LoVo (cell line): ENCODE measurements around the gene C14orf132.
A peak's percentile ranks its signal among the peaks of the same experiment; 100 is the strongest.
"Not testable (repeated sequence)": the region's sequence is repeated elsewhere in the genome, so short reads cannot be mapped to it uniquely, and the experiment has no call there.

Experiments used
- DNase-seq: peaks from one replicate; pipeline ENCODE4 v3.0.0-alpha.2; 2016; ENCODE audit warnings: low spot score

C14orf132 gene

DNA sequence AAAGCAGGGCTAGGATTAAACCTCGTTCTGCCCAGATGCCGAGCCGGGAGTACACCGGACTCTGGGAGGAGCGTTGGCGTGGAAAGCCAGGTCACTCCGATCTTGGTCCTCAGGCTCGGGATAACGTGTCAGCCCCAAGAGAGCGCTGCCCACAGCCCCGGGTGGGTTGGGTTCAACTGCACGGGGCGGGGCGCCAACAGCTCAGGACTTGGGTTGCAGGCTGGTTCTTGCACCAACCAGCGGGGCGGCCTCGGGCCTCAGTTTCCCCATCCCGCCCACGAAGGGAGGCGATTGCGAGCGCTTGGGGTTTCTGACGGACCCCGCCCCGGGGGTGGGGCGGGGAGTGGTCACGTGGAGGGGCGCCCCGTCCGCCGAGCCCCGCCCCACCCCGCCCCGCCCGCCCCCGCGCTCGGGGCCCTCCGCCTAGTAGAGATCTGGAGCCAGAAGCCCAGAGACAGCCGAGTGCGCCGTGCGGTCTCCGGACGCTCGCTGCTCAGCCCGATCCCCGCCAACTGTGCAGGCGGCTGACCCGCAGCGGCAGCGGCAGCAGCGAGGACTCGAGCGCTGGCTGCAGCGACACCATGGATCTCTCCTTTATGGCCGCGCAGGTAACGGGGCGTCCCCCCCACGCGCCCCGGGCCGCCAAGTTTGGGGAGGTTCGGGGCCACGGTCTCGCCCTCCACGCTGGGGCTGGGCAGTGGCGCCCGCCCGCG lies at the start of gene C14orf132:
TSS of gene C14orf132 (plus strand) at position 443 of the 713 bp plus-strand sequence. CDS start at position 582, 139 bp downstream.
- peak; percentile 58 for DNase-seq

DNA sequence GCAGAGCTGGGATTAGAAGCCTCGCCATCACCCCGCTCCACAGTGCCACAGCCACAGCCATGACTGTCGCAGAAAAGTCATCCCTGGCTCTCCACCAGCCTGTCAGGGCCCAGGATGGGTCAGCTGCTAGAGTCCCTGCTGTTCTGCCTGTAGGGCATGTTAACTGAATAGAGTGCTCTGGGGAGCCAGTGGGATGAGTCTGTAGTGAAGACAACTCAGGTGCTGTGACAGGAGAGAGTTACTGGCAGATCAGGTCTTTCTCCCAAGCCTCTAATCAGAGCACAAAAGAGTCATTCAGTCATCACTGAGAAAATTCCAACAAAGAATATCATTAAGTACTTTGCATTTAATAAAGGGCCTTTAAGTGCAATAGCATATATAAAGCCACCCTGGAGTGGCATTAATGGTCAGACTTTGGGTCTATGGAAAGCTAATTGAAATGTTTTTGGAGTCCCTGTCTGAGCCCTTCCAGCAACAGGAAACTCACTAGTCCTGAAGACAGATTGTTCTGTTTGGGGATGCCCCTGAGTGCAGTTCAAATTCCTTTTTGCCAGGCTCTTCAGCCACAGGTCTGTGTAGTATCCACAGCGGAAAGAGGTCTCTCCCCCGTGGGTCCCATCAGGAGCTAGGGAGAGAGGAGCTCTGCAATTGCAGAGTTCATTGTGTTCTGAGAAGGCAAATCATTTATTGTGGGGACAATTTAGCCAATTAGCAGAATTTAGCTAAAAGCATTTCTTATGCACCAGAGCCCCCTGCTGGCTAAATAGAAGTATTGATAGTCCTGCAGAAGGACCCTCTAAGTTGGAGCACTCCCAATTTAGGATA lies 45.2 kb upstream of the C14orf132 start:
- DNase-seq, result peak; percentile 58

DNA sequence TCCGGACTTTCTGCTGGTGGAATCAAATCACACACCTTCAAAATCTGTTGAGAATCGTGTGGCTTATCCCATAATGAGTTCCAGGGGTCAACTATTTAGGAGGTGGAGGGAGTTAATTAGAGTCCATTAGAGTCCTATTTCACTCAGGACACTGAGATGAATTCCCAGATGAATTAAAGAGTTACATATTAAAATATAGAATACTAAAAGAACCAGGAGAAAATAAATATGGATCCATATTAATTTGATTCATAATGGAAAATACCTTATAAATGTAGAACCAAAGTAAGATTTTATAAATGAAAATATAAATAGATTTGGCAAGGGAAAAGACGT lies 44.6 kb upstream of the C14orf132 start:
- DNase-seq, result no peak

DNA sequence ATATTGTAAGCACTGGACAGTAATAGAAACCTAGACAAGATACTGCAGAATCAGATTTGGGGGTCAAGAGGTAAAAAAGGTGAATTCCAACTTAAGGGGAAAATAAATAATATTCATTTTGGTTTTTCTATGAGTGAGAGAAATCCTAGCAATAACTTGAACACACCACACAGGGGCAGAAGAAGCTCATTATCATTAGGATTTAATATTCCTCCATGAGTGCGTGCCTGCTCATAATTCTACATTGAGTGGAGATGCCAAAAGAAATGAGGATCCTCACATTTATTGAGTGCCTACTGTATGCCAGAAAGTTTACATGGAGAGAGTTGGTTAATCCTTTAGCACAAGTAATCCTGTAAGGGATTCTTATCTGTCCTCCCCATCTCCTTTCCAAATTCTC lies 40.5 kb upstream of the C14orf132 start:
- DNase-seq, result peak; percentile 6

DNA sequence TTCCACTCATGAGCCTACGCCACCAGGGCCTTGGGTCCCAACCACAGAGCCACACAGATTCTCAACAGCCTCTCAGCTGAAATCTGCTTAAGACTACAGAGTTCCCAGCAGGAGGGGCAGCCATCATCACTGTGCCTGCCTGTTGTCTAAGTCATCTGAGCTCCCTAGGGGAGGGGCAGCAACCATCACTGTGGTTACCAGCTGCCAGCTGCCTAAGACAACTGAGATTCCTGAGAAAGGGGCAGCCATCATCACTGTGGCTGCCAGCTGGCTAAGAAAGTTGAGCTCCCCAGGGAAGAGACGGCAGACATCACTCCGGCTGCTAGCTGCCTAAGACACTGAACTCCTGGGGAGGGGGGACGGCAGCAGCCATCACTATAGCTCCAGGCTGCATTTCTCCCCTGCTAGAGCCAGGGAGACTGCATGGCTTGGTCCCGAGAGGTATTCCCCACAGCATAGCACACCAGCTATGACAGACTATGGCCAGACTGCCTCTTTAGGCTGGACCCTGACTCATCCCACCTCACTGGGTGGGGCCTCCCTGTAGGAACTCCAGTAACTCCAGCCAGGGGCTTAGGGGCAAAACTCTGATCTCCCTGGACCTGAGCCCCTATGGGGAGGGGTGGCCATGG lies 37.2 kb upstream of the C14orf132 start:
- DNase-seq, result no peak

DNA sequence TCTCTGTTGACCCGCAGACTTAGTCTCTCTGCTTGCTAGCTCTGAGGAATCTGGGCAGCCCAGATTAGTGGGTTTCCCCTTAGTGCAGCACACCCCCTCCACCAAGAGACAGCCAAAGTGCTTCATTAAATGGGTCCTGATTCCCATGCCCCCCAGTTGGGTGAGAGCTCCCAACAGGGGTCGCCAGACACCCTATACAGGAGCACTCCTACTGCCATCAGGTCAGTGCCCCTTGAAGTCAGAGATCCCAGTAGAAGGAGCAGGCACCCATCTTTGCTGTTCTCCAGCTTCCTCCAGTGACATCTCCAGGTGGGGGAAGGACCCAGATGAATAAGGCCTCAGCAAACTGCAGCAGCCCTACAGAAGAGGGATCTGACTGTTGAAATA lies 36.7 kb upstream of the C14orf132 start:
- no peak for DNase-seq

DNA sequence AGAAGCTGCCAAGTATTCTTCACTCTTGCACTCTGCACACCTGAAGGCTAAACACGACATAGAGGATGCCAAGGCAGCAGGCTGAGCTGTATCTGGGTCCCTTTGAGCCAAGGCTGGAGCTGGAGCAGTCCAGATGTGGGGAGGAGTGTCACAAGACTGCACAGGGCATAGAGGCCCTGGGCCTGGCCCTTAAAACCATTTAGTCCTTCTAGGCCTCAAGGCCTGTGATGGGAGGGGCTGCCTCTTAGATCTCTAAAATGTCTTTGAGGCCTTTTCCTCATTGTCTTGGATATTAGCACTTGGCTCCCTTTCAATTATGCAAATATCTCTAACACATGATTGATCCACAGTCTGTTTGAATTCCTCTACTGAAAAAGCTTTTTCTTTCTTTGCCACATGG lies 28.0 kb upstream of the C14orf132 start:
- no peak for DNase-seq

DNA sequence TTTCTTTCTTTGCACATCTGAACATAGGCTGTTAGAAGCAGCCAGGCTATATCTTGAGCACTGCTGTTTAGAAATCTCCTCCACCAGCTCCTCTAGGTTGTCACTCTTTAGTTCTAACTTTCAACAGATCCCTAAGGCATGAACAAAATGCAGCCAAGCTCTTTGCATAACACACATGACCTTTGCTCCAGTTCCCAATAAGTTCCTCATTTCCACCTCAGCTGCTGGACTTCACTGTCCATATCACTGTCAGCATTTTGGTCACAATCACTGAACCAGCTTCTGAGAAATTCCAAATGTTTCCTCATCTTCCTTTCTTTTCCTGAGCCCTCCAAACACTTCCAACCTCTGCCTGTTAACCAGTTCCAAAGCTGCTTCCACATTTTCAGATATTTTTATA lies 27.6 kb upstream of the C14orf132 start:
- DNase-seq, result no peak

DNA sequence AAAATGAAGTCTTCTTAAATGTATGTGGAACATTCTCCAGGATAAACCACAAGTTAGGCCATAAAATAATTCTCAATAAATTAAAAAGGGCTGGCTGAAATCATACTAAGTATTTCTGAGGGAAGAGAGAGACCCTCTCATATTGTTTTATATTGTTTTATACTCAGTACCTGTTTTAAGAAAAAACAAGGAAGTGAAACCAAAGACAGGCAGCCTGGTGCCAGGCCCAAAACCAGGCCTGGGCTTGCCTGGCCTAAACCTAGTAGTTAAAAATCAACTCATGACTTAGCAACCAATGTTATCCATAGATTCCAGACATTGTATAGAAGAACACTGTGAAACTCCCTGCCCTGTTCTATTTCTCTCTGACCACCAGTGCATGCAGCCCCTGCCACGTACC lies 26.4 kb upstream of the C14orf132 start:
- not testable (repeated sequence) for DNase-seq

DNA sequence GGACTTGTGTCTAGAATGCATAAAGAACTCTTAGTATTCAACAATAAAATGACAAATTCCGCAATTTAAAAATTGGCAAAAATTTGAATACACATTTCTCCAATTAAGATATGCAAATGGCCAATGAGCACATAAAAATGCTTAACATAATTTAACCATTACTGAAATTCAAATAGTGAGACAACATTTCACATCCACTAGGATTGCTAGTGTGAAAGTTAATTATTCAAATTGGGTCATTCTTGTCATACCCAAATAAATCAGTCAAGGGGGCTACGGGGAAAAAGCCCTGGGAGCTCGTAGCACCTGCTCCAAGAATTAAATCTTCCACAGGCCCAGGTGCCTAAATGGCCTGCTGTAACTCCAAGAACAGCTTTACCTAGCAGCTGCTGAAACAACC lies 25.0 kb upstream of the C14orf132 start:
- no peak for DNase-seq

DNA sequence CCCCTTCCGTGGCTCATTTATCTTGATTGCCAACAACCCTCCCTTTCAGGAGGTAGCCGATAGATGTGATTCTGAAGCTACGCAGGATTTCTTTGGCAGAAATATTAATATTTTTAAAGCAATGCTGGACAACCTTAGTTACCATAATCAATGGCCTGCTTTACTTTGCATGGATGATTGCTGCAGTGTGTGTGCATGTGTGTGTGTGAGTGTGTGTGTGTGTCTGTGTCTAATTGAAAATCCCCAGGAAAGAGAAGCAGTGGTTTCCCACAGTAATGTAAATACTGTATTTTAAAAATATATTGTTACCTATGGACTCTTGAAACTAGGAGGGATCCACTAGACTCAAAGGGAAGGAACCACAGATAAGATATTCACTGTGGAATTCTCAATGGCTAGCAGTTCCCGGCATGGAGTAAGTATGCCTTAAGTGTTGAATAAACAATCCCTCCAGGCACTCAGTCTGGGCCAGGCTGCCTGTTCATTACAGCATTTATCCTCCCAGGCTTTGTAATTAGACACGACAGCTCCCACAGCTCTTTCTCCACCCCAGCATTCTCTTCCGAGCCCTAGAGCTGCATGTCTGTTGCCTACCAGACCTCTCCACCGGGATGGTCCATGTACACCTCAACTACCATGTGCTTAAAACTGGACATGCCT lies 22.5 kb upstream of the C14orf132 start:
- no peak for DNase-seq

DNA sequence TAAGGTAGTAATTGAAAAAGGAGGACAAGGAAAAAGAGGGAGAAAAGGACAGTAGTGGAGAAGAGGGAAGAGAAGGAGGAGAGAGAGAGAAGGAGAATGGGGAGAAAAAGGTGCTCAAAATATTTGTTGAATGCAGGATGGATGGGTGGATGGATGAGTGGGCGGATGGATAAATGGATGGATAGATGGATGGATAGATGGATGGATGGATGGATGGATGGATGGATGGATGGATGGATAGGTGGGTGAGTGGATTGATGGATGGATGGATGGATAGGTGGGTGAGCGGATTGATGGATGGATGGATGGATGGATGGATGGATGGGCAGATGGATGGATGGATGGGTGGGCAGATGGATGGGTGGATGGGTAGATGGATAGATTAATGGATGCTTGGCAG lies 21.3 kb upstream of the C14orf132 start:
- no peak for DNase-seq

DNA sequence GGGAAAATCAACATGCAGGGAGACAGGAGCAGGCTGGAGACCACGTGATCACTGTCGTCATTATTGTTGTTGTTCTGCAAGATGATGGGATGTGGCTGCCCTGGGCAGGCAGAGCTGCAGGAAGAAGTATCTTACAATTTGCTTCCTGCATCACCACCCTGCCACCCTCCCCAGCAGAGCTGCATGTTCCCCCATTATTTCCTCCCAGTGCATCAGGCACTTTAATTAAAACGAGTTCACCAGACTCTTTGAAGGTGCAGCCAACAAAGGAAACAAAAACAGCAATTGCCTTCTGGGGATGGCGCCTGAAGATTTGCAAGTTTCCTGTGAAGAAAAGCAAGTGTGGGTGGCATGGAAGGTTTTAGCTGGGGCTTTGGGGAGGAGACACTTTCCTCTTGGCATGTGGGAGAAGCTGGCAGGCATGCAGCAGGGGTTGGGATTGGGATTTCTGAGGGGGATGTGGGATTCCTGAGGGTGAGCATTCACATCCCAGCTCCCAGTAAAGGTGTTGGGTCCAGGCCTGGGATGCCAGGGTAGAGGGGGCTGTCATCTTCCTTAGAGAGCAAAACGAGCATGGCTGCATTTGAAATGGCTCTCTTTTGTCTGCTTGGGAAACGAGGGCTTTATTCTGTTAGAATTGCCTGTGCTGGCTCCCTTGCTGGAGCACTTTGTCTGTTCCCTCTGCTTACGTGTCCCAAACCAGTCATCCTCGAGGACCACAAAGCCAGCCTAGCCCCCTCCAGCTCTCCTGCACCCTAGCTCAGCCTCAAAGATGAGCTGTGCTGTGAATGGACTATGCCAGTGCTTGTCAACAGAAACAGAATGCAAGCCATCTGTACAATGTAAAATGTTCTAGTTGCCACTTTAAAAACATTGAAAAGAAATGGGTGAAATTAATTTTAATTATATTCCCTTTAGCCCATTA lies 11.5 kb upstream of the C14orf132 start:
- DNase-seq, result no peak

DNA sequence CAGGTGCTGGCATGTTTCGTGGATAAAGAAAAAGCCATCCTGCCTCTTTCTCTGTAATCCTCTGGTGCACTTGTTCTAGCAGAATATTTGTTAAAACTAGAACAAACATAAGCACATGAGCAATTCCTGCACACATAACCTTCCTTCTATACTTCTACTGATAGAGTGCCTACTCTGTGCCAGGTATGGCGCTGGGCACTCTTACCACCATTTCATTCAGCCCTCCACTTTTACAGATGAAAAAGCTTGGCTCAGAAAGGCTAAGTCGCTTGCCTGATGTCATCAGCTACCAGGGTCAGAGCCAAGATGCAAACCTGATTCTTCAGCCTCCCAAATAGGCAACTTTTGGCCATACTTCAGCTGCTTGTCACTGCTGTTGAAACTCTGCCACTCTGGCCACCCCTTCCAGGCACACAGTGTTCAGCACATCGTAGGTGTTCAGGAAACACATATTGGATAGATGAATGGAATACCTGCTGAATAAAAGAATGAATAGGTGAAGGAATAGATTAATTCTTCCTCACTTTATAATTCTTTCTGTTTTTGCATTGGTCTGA lies 10.0 kb upstream of the C14orf132 start:
- DNase-seq, result no peak

DNA sequence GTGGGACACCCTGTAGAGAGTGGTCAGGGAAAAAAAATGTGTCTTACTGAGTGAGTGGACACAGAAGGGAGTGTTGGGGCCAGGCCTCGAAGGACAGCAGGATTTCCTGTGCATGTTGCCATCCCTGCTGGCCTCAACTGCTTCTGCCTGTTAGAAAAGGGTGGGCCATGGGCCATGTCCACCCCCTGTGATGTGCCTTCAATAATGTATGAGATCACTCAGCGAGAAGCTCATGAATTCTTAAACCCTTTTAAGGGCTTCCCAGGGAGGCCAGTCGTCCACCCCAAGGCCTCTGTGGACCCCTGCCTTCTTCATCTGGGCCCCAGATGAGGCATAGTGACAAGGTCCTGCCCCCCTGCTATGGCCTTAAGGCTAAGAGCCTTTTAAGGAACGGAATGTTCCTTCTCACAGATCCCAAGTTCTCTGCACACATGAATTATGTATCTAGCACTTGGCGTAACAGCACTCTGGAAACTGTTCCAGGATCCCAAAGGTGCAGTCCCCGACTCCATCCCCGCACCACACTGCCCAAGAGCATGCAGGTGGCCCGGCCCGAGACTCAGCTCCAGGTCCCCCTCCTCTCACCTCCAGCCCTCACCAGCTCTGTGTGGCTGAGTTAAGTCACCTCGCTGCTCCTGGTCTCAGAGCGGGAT lies 8.9 kb upstream of the C14orf132 start:
- DNase-seq, result no peak

DNA sequence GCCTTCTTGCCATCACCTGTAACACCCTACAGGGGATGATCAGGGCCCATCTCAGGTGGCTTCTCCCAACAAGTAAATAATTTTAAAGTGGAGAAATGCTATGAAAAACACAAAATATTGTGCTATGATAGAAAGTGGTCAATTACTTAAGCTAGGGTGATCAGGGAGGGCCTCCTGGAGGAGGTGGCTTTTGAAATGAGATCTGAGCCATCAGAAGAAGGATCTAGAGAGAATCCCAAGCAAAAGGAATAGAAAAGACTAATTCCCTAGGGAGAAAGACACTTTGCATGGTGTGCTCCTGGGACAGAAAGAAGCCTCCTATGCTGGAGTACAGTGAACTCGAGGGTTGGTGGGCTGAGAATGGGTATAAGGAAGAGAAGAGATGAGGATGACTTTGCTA lies 7.5 kb upstream of the C14orf132 start:
- DNase-seq, result no peak

DNA sequence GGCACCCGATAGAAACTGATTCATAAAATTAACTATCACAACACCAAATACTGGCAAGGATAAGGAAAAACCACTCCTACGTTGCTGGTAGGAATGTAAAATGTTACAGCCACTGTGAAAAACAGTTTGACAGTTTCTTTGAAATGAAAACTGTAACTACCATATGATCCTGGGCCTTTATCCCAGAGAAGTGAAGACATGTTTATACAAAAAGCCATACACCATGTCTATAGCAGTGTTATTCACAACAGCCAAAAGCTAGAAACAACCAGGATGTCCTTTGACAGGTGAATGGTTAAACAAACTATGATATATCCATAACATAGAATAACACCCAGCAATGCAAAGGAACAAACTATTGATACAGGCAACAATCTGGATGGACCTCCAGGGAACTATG lies 3.7 kb upstream of the C14orf132 start:
- DNase-seq, result no peak

DNA sequence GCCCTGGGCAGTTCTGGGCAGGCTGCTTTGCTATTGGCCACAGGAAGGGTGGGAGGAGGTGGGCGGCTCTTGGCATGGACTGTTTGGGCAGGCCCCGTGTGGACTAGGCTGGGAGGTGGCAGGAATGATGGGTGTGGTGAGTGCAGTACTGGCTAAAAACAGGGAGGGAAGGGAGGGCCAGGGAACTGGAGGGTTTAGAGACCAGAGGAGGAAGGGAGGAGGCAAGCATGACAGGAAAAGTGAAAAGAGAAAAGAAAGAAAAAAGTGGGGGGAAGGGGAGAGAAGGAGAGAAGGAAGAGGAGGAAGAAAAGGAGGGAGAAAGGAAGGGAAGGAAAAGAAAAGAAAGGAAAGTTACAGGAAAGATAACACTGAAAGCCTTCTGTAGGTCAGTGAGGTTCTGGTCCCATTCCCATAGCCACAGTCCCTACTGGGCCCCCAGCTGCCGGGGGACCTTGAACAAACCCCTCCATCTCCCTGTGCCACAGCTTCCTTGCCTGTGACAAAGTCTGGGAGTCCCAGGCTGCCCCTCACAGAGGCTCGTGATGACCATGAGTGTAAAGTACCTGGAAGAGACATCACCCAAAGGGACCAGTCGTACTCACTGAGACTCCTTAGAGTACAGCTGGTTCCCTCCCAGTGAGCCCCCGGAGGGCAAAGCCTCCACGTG lies 1.1 kb upstream of the C14orf132 start:
- DNase-seq, result peak; percentile 48

DNA sequence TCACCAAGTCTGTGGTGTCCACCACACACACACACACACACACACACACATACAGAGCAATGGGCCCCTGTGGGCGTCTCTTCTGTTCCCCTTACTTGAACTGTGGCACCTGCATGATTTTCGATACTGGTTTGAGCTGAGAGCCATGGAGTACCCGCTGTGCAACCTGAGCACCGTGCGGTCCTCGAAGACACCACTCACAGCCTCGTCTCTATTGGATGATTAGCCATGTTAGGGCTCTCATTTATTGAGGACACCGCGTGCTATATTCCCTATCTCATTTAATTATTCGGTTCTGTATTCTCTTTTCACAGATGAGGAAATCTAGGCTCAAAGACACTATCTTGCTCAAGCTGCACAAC lies 623 bp upstream of the C14orf132 start:
- no peak for DNase-seq

DNA sequence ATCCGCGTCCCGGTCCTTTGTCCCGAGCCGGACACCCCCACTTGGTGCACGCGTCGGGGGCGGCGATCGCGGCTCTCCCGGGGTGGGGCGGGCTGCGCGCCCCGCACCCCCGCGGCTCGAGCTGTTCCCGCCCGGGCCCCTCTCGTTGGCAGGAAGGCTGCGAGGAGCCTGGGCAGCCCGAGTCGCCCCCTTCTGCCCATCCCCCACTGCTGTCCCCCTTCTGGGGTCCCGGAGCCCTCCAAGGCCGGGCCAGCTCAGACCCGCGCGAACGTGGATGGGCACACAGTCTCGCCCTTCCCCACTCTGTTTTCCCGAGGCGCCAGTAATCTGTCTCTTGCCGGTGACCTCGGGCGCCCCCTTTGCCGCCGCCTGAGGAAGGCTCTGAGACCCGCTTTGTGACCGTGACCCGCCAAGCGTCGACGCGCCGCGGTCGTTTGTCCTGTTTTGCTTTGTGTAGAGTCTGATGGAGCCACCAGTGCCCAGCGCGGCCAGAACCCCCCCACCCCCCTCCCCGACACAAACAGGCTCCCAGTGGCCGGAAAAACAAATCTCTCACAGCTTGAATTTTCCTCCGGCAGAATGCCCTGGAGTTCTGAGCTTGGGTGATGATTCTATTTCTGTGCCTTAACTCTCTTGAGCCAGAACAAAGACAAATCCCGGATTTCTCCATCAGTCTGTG lies 610 bp downstream of the C14orf132 start:
- DNase-seq, result peak; percentile 39
